H1 (cell line): Measurements from ENCODE around the gene ABHD2. TPM values are rescaled to one million over a fixed set of nuclear protein-coding genes. Genes with fewer than 3 reads are reported as not detected.

Source experiments
- GABPA ChIP-seq: IDR thresholded peaks from 2 replicates; pipeline ENCODE4 v1.6.1; 2011; ENCODE audit warnings: mild to moderate bottlenecking, low read length, moderate library complexity, borderline replicate concordance; ENCODE audit not compliant: insufficient read depth
- KDM1A ChIP-seq: fragments of 200-600, 300-600 bp; sonication (generic); IDR thresholded peaks from 2 replicates; pipeline ENCODE4 v1.7.1; 2016; ENCODE audit warnings: mild to moderate bottlenecking, low read length, borderline replicate concordance
- RFX5 ChIP-seq: IDR thresholded peaks from 2 replicates; pipeline ENCODE4 v1.6.1; 2011; ENCODE audit warnings: low read depth, low read length, improper control_type of control experiment, borderline replicate concordance
- polyA plus RNA-seq, 7 experiments: library from polyadenylated mRNA; depleted of rRNA in 3 of 7; stranded (reverse) in 5 of 7; unstranded in 2 of 7; fragments of >200 nt in 5 of 7; fragments of 200-250 nt in 2 of 7; gene quantifications; 1 replicate in 5 of 7; 2 replicates in 1 of 7; 4 replicates in 1 of 7; pipeline versions ENCODE4 v1.2.1 to v1.2.3, GENCODE V29; 2011 to 2013; ENCODE audit warnings: missing spikeins in 2 of 7, mixed read lengths in 2 of 7
- total RNA-seq: library from RNA; stranded (reverse); fragmentation: NEBNext Ultra II Directional; extraction: Animal tissue kit (Norgen Biotek cat#: 25700); gene quantifications from 2 replicates; pipeline ENCODE4 v1.2.1, GENCODE V29; 2021
- TF ChIP-seq, protein P1 (sequence below): IDR thresholded peaks from 2 replicates; pipeline ENCODE4 v1.6.1; 2012; ENCODE audit warnings: inconsistent platforms

ABHD2 gene
- total and polyA plus RNA-seq, 2 of the 8 experiments (the other 6 are each of a cell fraction or from before 2014, with no cell fraction given): 9.1 to 23.7 TPM

GRCh38 chr15:89186803-89187202 lies 98.5 kb downstream of the ABHD2 start (continued):
- TF ChIP-seq KDM1A (no peak), RFX5 (no peak), GABPA (no peak)
- TF ChIP-seq, protein P1, sequence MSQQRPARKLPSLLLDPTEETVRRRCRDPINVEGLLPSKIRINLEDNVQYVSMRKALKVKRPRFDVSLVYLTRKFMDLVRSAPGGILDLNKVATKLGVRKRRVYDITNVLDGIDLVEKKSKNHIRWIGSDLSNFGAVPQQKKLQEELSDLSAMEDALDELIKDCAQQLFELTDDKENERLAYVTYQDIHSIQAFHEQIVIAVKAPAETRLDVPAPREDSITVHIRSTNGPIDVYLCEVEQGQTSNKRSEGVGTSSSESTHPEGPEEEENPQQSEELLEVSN: no peak
